Islet of Langerhans (tissue), 1 donor: ENCODE measurements around the gene RTCB.

ENCODE experiments used
- FAIRE-seq: peaks from one replicate; lab custom pipeline; 2011; peaks lifted over from hg19 to GRCh38; lab: Jason Lieb, UNC

Gene RTCB

DNA sequence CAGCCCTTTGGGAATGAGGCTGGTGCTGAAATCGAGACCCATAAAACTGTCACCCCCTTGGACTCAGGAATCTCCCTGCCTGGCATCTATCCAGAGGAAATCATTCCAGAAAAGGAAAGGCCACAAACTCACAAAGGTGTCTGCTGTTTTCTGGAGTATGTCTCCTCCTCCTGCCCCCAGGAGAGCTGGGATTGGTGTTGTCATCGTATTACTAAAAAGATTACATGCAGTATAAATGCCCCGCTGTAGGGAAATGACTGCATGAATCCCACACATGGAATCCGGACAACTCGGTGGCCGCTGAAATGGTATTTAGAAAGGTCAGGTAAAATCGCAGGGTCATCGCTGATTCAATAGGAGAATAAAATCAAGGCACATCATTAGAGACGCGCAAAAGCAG, 73.3 kb downstream of the RTCB start:
- no peak for FAIRE-seq
